LNCaP clone FGC (cell line): ENCODE measurements around the gene IFI30.
A peak's percentile ranks its signal among the peaks of the same experiment; 100 is the strongest.

Experiments
- DNase-seq: peaks from one replicate; pipeline ENCODE4 v3.0.0-alpha.2; 2011; ENCODE audit warnings: low read depth
- H3K4me3 ChIP-seq: 2 replicates; pipeline ENCODE4 v1.5.1; 2011; ENCODE audit warnings: mild to moderate bottlenecking, low read depth, low read length, control low read depth
- TF ChIP-seq, protein P1 (sequence below): IDR thresholded peaks from 2 replicates; pipeline ENCODE4 v1.5.1; 2012; ENCODE audit warnings: mild to moderate bottlenecking; ENCODE audit not compliant: control insufficient read depth, insufficient read depth; ENCODE audit errors: extremely low read depth

Gene IFI30

DNA sequence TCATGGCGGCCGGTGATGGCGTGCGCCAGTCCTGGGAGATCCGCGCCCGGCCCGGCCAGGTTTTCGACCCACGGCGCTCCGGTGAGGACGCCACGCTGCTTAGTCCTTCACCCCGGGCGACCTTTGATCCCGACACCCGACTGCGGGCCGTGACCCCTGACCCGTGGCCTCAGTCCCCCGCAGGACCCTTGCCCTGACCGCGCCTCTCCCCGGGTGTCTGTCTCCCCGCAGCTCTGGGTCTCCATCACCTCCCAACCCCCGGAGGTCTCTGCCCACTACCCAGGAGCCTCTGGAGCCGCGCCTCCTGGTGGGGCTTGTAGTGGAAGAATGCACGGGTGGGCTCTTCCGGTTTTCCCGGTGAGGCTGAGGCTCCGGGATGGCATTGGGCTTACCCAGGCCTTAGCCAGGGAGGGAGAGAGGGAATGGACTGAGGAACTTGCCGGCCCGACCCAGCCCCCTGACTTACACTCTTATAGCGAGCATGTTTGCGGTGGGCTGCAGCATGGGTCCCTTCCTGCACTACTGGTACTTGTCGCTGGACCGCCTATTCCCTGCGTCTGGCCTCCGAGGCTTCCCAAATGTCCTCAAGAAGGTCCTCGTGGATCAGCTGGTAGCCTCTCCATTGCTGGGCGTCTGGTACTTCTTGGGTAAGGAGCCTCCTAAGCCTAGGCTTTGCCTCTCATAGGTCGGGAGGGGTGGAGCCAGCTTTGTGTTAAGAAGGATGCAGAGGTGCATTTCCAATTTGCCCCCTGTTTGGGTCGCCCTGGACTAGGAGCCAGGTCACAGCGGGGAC is 20.0 kb downstream of the IFI30 start:
- no peak for DNase-seq
- peak overlapping the region; percentile 95 for H3K4me3 ChIP-seq
- TF ChIP-seq, protein P1, sequence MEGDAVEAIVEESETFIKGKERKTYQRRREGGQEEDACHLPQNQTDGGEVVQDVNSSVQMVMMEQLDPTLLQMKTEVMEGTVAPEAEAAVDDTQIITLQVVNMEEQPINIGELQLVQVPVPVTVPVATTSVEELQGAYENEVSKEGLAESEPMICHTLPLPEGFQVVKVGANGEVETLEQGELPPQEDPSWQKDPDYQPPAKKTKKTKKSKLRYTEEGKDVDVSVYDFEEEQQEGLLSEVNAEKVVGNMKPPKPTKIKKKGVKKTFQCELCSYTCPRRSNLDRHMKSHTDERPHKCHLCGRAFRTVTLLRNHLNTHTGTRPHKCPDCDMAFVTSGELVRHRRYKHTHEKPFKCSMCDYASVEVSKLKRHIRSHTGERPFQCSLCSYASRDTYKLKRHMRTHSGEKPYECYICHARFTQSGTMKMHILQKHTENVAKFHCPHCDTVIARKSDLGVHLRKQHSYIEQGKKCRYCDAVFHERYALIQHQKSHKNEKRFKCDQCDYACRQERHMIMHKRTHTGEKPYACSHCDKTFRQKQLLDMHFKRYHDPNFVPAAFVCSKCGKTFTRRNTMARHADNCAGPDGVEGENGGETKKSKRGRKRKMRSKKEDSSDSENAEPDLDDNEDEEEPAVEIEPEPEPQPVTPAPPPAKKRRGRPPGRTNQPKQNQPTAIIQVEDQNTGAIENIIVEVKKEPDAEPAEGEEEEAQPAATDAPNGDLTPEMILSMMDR = no peak

DNA sequence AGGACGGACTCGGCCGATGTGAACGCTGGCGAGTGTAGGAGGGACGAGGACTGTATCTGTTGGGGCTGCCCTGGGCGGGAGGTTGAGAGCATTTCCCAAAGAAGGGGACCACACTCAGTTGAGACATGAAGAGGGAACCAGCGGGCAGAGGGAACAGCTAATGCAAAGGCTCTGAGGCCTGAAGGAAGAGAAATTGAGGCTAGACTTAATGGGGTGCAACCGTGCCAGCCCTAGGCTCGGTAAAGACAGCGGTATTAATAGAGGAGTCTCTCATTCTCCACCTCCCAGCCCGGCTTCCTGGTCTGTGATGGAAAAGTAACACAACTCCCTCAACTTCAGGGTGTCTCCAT is 20.5 kb downstream of the IFI30 start:
- TF ChIP-seq, protein P1 = no peak
- no peak for DNase-seq
- H3K4me3 ChIP-seq = peak overlapping the region; percentile 95

DNA sequence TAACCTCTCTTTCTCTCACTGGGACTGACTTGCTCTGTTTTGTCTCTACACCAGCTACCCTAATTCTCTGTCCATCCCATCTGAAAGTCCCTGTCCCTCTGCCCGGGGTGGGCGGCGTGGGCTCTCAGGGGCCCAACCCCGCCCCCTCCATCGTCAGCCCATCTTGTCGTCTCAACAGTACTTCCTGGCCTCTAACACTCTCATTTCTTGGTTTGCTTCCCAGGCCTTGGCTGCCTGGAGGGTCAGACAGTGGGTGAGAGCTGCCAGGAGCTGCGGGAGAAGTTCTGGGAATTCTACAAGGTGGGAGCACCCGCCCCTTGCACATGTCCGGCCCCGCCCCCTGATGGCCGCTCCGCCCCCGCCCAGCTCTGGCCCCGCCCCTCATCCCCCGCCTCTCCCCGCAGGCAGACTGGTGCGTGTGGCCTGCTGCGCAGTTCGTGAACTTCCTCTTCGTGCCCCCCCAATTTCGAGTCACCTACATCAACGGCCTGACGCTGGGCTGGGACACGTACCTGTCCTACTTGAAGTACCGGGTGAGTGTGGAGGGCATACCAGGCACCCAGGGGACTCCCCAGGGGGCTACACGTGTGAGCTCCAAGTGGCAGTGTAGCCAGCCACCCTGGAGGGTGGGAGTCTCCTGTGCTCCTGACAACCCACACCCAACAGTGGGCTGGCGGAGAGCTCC is 21.1 kb downstream of the IFI30 start:
- DNase-seq = no peak
- TF ChIP-seq, protein P1 = no peak
- peak overlapping the region; percentile 95 for H3K4me3 ChIP-seq

DNA sequence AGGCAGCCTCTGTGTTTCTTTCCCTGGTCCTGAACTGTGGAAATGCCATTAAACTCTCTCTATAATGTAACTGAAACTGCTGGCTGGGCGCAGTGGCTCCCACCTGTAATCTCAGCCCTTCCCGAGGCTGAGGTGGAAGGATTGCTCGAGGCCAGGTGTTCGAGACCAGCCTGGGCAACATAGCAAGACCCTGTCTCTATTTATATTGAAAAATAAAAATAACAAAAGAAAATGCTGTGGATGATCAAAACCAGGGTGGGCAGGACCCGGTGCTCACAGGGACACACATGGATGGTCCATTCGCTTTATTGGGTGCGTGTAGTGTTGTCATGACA is 22.9 kb downstream of the IFI30 start:
- H3K4me3 ChIP-seq = no peak overlapping the region
- no peak for DNase-seq
- TF ChIP-seq, protein P1 = no peak

DNA sequence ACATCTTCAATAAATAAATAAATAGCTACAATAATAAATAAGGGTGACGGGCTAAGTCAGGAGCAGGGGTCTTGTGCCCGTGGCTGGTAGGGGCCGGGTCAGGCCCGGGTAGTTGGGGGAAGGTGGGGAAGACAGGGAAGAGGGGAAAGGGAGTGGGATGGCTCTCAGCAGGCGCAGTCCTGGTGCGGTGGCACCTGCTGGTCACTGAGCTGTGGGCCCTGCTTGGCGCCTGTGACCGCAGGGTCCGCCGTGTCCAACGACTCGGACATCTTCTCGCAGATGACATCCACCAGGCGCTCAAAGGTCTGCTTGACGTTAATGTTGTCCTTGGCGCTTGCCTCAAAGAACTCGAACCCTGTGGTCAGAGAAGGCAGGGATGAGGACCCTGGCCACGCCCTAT is 23.7 kb downstream of the IFI30 start:
- no peak overlapping the region for H3K4me3 ChIP-seq
- TF ChIP-seq, protein P1 = no peak
- DNase-seq = no peak

DNA sequence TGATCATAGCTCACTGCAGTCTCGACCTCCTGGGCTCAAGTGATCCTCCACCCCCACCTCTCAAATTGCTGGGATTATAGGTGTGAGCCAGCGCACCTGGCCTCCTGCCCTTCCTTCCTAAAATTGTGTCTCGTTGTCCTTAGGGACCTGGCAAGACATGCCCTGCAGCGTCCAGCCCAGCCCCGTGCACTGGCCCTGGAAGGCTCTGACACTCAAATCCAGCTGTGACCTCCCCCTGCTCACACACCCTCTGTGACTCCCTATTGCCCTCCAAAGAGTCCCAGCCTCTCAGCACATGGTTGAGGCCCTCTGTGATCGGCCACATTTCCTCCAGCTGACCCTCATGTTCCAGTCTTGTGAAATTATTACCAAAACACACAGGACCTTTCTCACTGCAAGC is 24.3 kb downstream of the IFI30 start:
- TF ChIP-seq, protein P1 = no peak
- no peak overlapping the region for H3K4me3 ChIP-seq

DNA sequence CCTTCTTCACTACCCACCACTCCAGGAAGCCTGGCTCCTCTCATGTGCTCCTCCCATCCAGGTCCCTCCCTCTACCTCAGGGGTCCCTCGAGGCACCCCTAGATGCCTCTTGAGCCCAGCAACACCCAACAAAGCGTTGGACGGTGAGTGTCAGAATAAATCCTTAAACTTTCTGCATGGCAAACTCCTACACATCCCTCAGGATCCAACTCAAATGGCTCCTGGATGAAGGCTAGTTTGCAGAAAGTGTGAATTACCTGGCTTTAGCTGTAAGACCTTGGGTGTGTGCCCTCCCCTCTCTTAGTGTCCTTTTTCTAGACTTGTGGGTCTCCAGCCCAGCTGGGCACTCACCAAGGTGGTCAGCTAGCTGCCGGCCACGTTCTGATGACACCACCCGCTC is 24.8 kb downstream of the IFI30 start:
- TF ChIP-seq, protein P1 = no peak
- no peak for DNase-seq
- H3K4me3 ChIP-seq = no peak overlapping the region

More for the DNA sequence above, 24.3 kb downstream of the IFI30 start:
- DNase-seq = no peak
